GM18873 (cell line): ENCODE data around the gene CYP4F22.
"Not testable (repeated sequence)": the region's sequence is repeated elsewhere in the genome, so short reads cannot be mapped to it uniquely, and the experiment has no call there.

Experiments
- ATAC-seq: cut with Tn5 transposase; IDR thresholded peaks from one replicate; pipeline ENCODE4 v1.9.1; 2021; ENCODE audit warnings: mild to moderate bottlenecking, moderate library complexity, moderate number of reproducible peaks; ENCODE audit not compliant: unreplicated experiment, low FRiP score

Gene CYP4F22

GRCh38 chr19:15508035-15508710 lies at the start of gene CYP4F22:
Gene CYP4F22, plus strand, starts transcription at chr19:15508525. Its CDS starts 16,812 bp downstream, at chr19:15525337.
- no peak for ATAC-seq

GRCh38 chr19:15461694-15462093 lies 46.6 kb upstream of the CYP4F22 start:
- ATAC-seq, result no peak

GRCh38 chr19:15463861-15464371 lies 44.4 kb upstream of the CYP4F22 start:
- no peak for ATAC-seq

- no peak for ATAC-seq
Observed at GRCh38 chr19:15464394-15465385, 43.6 kb upstream of the CYP4F22 start, which contains the start of gene RASAL3. Gene RASAL3, minus strand, starts transcription at chr19:15464544. Its CDS starts 186 bp downstream, at chr19:15464358.

- peak; percentile 63 for ATAC-seq
Observed at GRCh38 chr19:15466851-15467733, 41.2 kb upstream of the CYP4F22 start.

- ATAC-seq, result no peak
Observed at GRCh38 chr19:15467734-15468214, 40.6 kb upstream of the CYP4F22 start.

GRCh38 chr19:15468675-15469512 lies 39.4 kb upstream of the CYP4F22 start:
- no peak for ATAC-seq

- no peak for ATAC-seq
Observed at GRCh38 chr19:15469513-15470297, 38.6 kb upstream of the CYP4F22 start.

GRCh38 chr19:15471639-15472101 lies 36.7 kb upstream of the CYP4F22 start:
- ATAC-seq, result no peak

GRCh38 chr19:15473821-15474220 lies 34.5 kb upstream of the CYP4F22 start:
- ATAC-seq, result not testable (repeated sequence)

GRCh38 chr19:15475169-15475568 lies 33.2 kb upstream of the CYP4F22 start:
- ATAC-seq, result no peak

GRCh38 chr19:15475611-15476010 lies 32.7 kb upstream of the CYP4F22 start:
- no peak for ATAC-seq

GRCh38 chr19:15476325-15476724 lies 32.0 kb upstream of the CYP4F22 start:
- ATAC-seq, result no peak

- no peak for ATAC-seq
Observed at GRCh38 chr19:15479391-15480345, 28.7 kb upstream of the CYP4F22 start, which contains the start of gene PGLYRP2. Gene PGLYRP2, minus strand, starts transcription at chr19:15479501. Its CDS starts 130 bp downstream, at chr19:15479371.

GRCh38 chr19:15480996-15481395 lies 27.3 kb upstream of the CYP4F22 start:
- not testable (repeated sequence) for ATAC-seq

GRCh38 chr19:15485768-15486167 lies 22.6 kb upstream of the CYP4F22 start:
- not testable (repeated sequence) for ATAC-seq

GRCh38 chr19:15487038-15487437 lies 21.3 kb upstream of the CYP4F22 start:
- ATAC-seq, result no peak
